ENCODE data around the gene SLC25A46.

- TF ChIP-seq EZH2 (IDR thresholded peaks at IDR 0.05) (no peak), POLR2AphosphoS5 (IDR thresholded peaks at IDR 0.05; ENCODE audit: borderline replicate concordance, low read depth, low read length) (no peak)
Measured at GRCh38 chr5:110784901-110785300, 46.1 kb downstream of the SLC25A46 start.

Measured in SK-N-MC (cell line).